ENCODE data around the gene RPS3. TPM values are rescaled to one million over a fixed set of nuclear protein-coding genes. Genes with fewer than 3 reads are reported as not detected.
"Not testable (repeated sequence)": the region's sequence is repeated elsewhere in the genome, so short reads cannot be mapped to it uniquely, and the experiment has no call there.

The RPS3 gene
- total and polyA plus RNA-seq, 2 donors: 961 to 2,414 TPM

GRCh38 chr11:75388386-75389275, 10.7 kb upstream of the RPS3 start:
- no peak overlapping the region for H3K4me3 ChIP-seq (ENCODE audit: low read depth, low read length)
- no peak overlapping the region for H3K27ac ChIP-seq (ENCODE audit: low read depth)
- DNase-seq (ENCODE audit: extremely low spot score): peak; percentile 42
- 25% methylated on average over 9 of the region's 9 CpGs for WGBS
- no peaks in the 10 kb centered on the region for H3K4me1 ChIP-seq (ENCODE audit: insufficient read depth)
- no peaks in the 10 kb centered on the region for H3K36me3 ChIP-seq (ENCODE audit: insufficient read depth)

GRCh38 chr11:75389276-75389605, 10.1 kb upstream of the RPS3 start:
- H3K27ac ChIP-seq (ENCODE audit: low read depth): no peak overlapping the region
- WGBS: 57% methylated on average over 11 of the region's 11 CpGs
- H3K4me3 ChIP-seq (ENCODE audit: low read depth, low read length): no peak overlapping the region
- H3K4me1 ChIP-seq (ENCODE audit: insufficient read depth): no peaks in the 10 kb centered on the region
- no peaks in the 10 kb centered on the region for H3K36me3 ChIP-seq (ENCODE audit: insufficient read depth)
- no peak for DNase-seq (ENCODE audit: extremely low spot score)

GRCh38 chr11:75389925-75390324, 9.4 kb upstream of the RPS3 start:
- H3K4me1 ChIP-seq (ENCODE audit: insufficient read depth): no peaks in the 10 kb centered on the region
- 94% methylated on average over 7 of the region's 7 CpGs for WGBS
- DNase-seq (ENCODE audit: extremely low spot score): no peak

GRCh38 chr11:75394085-75394840, 5.1 kb upstream of the RPS3 start:
- Histone ChIP-seq H3K27ac (ENCODE audit: low read depth) (no peak overlapping the region), H3K36me3 (ENCODE audit: insufficient read depth) (no peaks in the 10 kb centered on the region), H3K4me3 (ENCODE audit: low read depth, low read length) (no peak overlapping the region), H3K4me1 (ENCODE audit: insufficient read depth) (no peaks in the 10 kb centered on the region)
- no peak for DNase-seq (ENCODE audit: extremely low spot score)
- WGBS: 81% methylated on average over 8 of the region's 8 CpGs

More at GRCh38 chr11:75389925-75390324, 9.4 kb upstream of the RPS3 start:
- no peaks in the 10 kb centered on the region for H3K36me3 ChIP-seq (ENCODE audit: insufficient read depth)
- no peak overlapping the region for H3K27ac ChIP-seq (ENCODE audit: low read depth)
- no peak overlapping the region for H3K4me3 ChIP-seq (ENCODE audit: low read depth, low read length)

GRCh38 chr11:75398906-75399305, 412 bp upstream of the RPS3 start:
- H3K4me3 ChIP-seq (ENCODE audit: low read depth, low read length): no peak overlapping the region
- H3K36me3 ChIP-seq (ENCODE audit: insufficient read depth): peaks cover 2% of the 10 kb centered on the region
- H3K4me1 ChIP-seq (ENCODE audit: insufficient read depth): peaks cover 1% of the 10 kb centered on the region
- no peak overlapping the region for H3K27ac ChIP-seq (ENCODE audit: low read depth)
- WGBS: 75% methylated on average over 8 of the region's 8 CpGs
- no peak for DNase-seq (ENCODE audit: extremely low spot score)

GRCh38 chr11:75400146-75400865, 988 bp downstream of the RPS3 start:
- WGBS: 9% methylated on average over 11 of the region's 11 CpGs
- H3K27ac ChIP-seq (ENCODE audit: low read depth): peak overlapping the region; percentile 92
- DNase-seq (ENCODE audit: extremely low spot score): no peak
- peak overlapping the region; percentile 61 for H3K4me3 ChIP-seq (ENCODE audit: low read depth, low read length)
- peaks cover 1% of the 10 kb centered on the region for H3K4me1 ChIP-seq (ENCODE audit: insufficient read depth)
- H3K36me3 ChIP-seq (ENCODE audit: insufficient read depth): peaks cover 2% of the 10 kb centered on the region

- no peak for DNase-seq (ENCODE audit: extremely low spot score)
- WGBS: 86% methylated on average over 10 of the region's 10 CpGs
- Histone ChIP-seq H3K36me3 (ENCODE audit: insufficient read depth) (peaks cover 2% of the 10 kb centered on the region), H3K27ac (ENCODE audit: low read depth) (no peak overlapping the region), H3K4me1 (ENCODE audit: insufficient read depth) (peaks cover 1% of the 10 kb centered on the region), H3K4me3 (ENCODE audit: low read depth, low read length) (no peak overlapping the region)
These were observed 2.9 kb downstream of the RPS3 start for GRCh38 chr11:75402002-75402773.

- WGBS: 79% methylated on average over 1 of the region's 1 CpG
- H3K27ac ChIP-seq (ENCODE audit: low read depth): no peak overlapping the region
- H3K4me3 ChIP-seq (ENCODE audit: low read depth, low read length): no peak overlapping the region
- peaks cover 1% of the 10 kb centered on the region for H3K4me1 ChIP-seq (ENCODE audit: insufficient read depth)
- DNase-seq (ENCODE audit: extremely low spot score): no peak
- H3K36me3 ChIP-seq (ENCODE audit: insufficient read depth): peaks cover 2% of the 10 kb centered on the region
These were observed 3.7 kb downstream of the RPS3 start for GRCh38 chr11:75403037-75403436.

- Histone ChIP-seq H3K27ac (ENCODE audit: low read depth) (no peak overlapping the region), H3K4me1 (ENCODE audit: insufficient read depth) (peaks cover 1% of the 10 kb centered on the region), H3K36me3 (ENCODE audit: insufficient read depth) (peaks cover 2% of the 10 kb centered on the region), H3K4me3 (ENCODE audit: low read depth, low read length) (no peak overlapping the region)
- 86% methylated on average over 15 of the region's 15 CpGs for WGBS
- DNase-seq (ENCODE audit: extremely low spot score): no peak
These were observed 4.8 kb downstream of the RPS3 start for GRCh38 chr11:75403983-75404658.

- Histone ChIP-seq H3K27ac (ENCODE audit: low read depth) (no peak overlapping the region), H3K36me3 (ENCODE audit: insufficient read depth) (peaks cover 2% of the 10 kb centered on the region), H3K4me1 (ENCODE audit: insufficient read depth) (no peaks in the 10 kb centered on the region), H3K4me3 (ENCODE audit: low read depth, low read length) (no peak overlapping the region)
- WGBS: 12% methylated on average over 1 of the region's 1 CpG
- DNase-seq (ENCODE audit: extremely low spot score): no peak
These were observed 7.0 kb downstream of the RPS3 start for GRCh38 chr11:75406338-75406777.

- 87% methylated on average over 2 of the region's 2 CpGs for WGBS
- no peak overlapping the region for H3K27ac ChIP-seq (ENCODE audit: low read depth)
- no peak overlapping the region for H3K4me3 ChIP-seq (ENCODE audit: low read depth, low read length)
- H3K36me3 ChIP-seq (ENCODE audit: insufficient read depth): no peaks in the 10 kb centered on the region
- no peaks in the 10 kb centered on the region for H3K4me1 ChIP-seq (ENCODE audit: insufficient read depth)
- no peak for DNase-seq (ENCODE audit: extremely low spot score)
These were observed 9.6 kb downstream of the RPS3 start for GRCh38 chr11:75408957-75409219.

GRCh38 chr11:75409971-75410370, 10.7 kb downstream of the RPS3 start:
- 92% methylated on average over 27 of the region's 33 CpGs for WGBS
- not testable (repeated sequence) for DNase-seq (ENCODE audit: extremely low spot score); H3K27ac ChIP-seq (ENCODE audit: low read depth); H3K4me3 ChIP-seq (ENCODE audit: low read depth, low read length); H3K4me1 ChIP-seq (ENCODE audit: insufficient read depth); H3K36me3 ChIP-seq (ENCODE audit: insufficient read depth)

GRCh38 chr11:75413146-75413545, 13.8 kb downstream of the RPS3 start:
- H3K4me3 ChIP-seq (ENCODE audit: low read depth, low read length); H3K36me3 ChIP-seq (ENCODE audit: insufficient read depth); DNase-seq (ENCODE audit: extremely low spot score); H3K4me1 ChIP-seq (ENCODE audit: insufficient read depth); H3K27ac ChIP-seq (ENCODE audit: low read depth): not testable (repeated sequence)
- 73% methylated on average over 10 of the region's 10 CpGs for WGBS

Data from urinary bladder (tissue), 4 donors.